Prostate gland (tissue), 2 donors: Measurements from ENCODE around the gene MLST8. TPM values are rescaled to one million over a fixed set of nuclear protein-coding genes. Genes with fewer than 3 reads are reported as not detected.
A peak's percentile ranks its signal among the peaks of the same experiment; 100 is the strongest.

ENCODE experiments used
- DNase-seq: peaks from one replicate; pipeline ENCODE4 v3.0.0-alpha.2; 2019; ENCODE audit warnings: low spot score
- H3K27ac ChIP-seq, 2 donors: fragments of 200-600 bp; sonication (generic); 2 replicates each; pipeline ENCODE4 v1.5.1; 2017 to 2019
- H3K27me3 ChIP-seq: fragments of 200-600 bp; sonication (generic); replicated peaks from 2 replicates; pipeline ENCODE4 v1.5.1; 2019; ENCODE audit not compliant: insufficient read depth
- H3K36me3 ChIP-seq, 2 donors: fragments of 200-600 bp; sonication (generic); 1 replicate in 1 of 2; 2 replicates in 1 of 2; pipeline versions ENCODE4 v1.5.1 to v1.8.1; 2017 to 2019
- H3K4me1 ChIP-seq: fragments of 200-600 bp; sonication (generic); replicated peaks from 2 replicates; pipeline ENCODE4 v1.5.1; 2019
- H3K4me3 ChIP-seq, 2 donors: fragments of 200-600 bp; sonication (generic); 2 replicates each; pipeline ENCODE4 v1.5.1; 2017 to 2019
- H3K9me3 ChIP-seq: fragments of 200-600 bp; sonication (generic); 2 replicates; pipeline ENCODE4 v1.5.1; 2017
- CTCF ChIP-seq, 4 experiments: fragments of 200-600 bp in 2 of 4; fragments of 450-650 bp in 2 of 4; sonication (generic) in 2 of 4; IDR thresholded peaks; 1 replicate in 3 of 4; 2 replicates in 1 of 4; pipeline ENCODE4 v1.5.1; 2016 to 2019; ENCODE audit warnings: antibody characterized with exemption in 4 of 4, mild to moderate bottlenecking in 2 of 4, moderate library complexity in 2 of 4
- POLR2A ChIP-seq: fragments of 450-650 bp; IDR thresholded peaks from one replicate; pipeline ENCODE4 v1.6.1; 2016; ENCODE audit warnings: antibody characterized with exemption, mild to moderate bottlenecking
- POLR2AphosphoS5 ChIP-seq: sonication (generic); formaldehyde crosslinking; IDR thresholded peaks from one replicate; pipeline ENCODE4 v1.6.1; 2017; ENCODE audit warnings: antibody characterized with exemption
- WGBS: methylation state at CpG from one replicate; pipeline ENCODE4 v1.1.5; 2018; 5-methylcytosine and 5-hydroxymethylcytosine counted together
- intact Hi-C: fragments of 100-400 bp; cut with DNase I; formaldehyde crosslinking; loops from one replicate; pipeline ENCODE4 v1.14.2; 2022
- total RNA-seq, 2 donors: library from RNA; depleted of rRNA; stranded (reverse); fragments of >200 nt; gene quantifications; one replicate each; pipeline ENCODE4 v1.1.0, GENCODE V29; 2016

The MLST8 gene
- total RNA-seq, 2 donors from 2014 or later, result 55.9 to 110 TPM

- no peak for DNase-seq
- intact Hi-C loops, result no loop called here
- TF ChIP-seq POLR2AphosphoS5 (peak; percentile 6), CTCF (IDR thresholded peaks at IDR 0.05) (no peak), POLR2A (no peak)
Observed at GRCh38 chr16:2228161-2228824, 23.0 kb downstream of the MLST8 start.

GRCh38 chr16:2229091-2229490 lies 23.8 kb downstream of the MLST8 start:
- no peak overlapping the region for H3K27ac ChIP-seq
- TF ChIP-seq CTCF (IDR thresholded peaks at IDR 0.05), result no peak
- TF ChIP-seq POLR2A, result no peak
- TF ChIP-seq POLR2AphosphoS5, result no peak
- no peak overlapping the region for H3K4me3 ChIP-seq
- no peaks in the 10 kb centered on the region for H3K27me3 ChIP-seq
- WGBS, result 85% methylated on average over 12 of the region's 12 CpGs
- intact Hi-C loops, result no loop called here
- DNase-seq, result no peak
- H3K9me3 ChIP-seq, result no peaks in the 10 kb centered on the region
- H3K36me3 ChIP-seq, result peaks cover 15 to 33% of the 10 kb centered on the region in 2 donors
- H3K4me1 ChIP-seq, result peaks cover 12% of the 10 kb centered on the region

More at GRCh38 chr16:2228161-2228824, 23.0 kb downstream of the MLST8 start:
- Histone ChIP-seq H3K4me1 (peaks cover 12% of the 10 kb centered on the region), H3K4me3 (no peak overlapping the region), H3K27ac (no peak overlapping the region), H3K27me3 (no peaks in the 10 kb centered on the region), H3K36me3 (peaks cover 12 to 29% of the 10 kb centered on the region in 2 donors), H3K9me3 (no peaks in the 10 kb centered on the region)
- WGBS, result 56% methylated on average over 25 of the region's 25 CpGs

GRCh38 chr16:2229632-2230250 lies 24.5 kb downstream of the MLST8 start:
- Histone ChIP-seq H3K27ac (no peak overlapping the region), H3K9me3 (no peaks in the 10 kb centered on the region), H3K36me3 (peaks cover 15 to 39% of the 10 kb centered on the region in 2 donors), H3K4me1 (peaks cover 5% of the 10 kb centered on the region), H3K27me3 (no peaks in the 10 kb centered on the region), H3K4me3 (no peak overlapping the region)
- DNase-seq, result no peak
- TF ChIP-seq POLR2AphosphoS5 (no peak), POLR2A (no peak), CTCF (IDR thresholded peaks at IDR 0.05) (no peak)
- intact Hi-C loops, result no loop called here
- 92% methylated on average over 23 of the region's 23 CpGs for WGBS

DNA sequence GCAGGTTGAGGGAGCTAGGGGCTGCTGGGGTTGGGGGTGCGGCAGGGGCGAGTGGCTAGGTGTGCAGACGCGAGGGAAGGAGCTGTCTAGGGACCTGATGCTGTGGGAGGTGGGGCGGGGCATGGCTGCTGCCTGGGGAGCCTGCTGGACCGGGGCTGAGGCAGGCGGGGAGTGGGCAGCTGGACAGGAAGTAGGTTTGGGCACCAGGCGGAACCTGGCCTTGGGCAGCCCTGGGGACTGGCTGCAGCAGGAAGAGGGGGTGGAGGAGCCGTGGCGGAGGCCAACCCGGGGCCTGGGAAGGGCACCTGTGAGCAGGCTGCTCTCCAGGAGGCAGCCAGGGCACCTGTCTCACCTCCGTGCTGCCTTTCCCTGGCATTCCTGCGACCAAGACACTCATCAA lies 25.1 kb downstream of the MLST8 start:
- no peak for DNase-seq
- intact Hi-C loops, result no loop called here
- TF ChIP-seq CTCF (IDR thresholded peaks at IDR 0.05) (no peak), POLR2AphosphoS5 (no peak), POLR2A (no peak)
- H3K9me3 ChIP-seq, result no peaks in the 10 kb centered on the region
- peaks cover 3% of the 10 kb centered on the region for H3K4me1 ChIP-seq
- no peak overlapping the region for H3K4me3 ChIP-seq
- peaks cover 15 to 45% of the 10 kb centered on the region in 2 donors for H3K36me3 ChIP-seq
- WGBS, result 93% methylated on average over 13 of the region's 13 CpGs
- H3K27ac ChIP-seq, result no peak overlapping the region
- H3K27me3 ChIP-seq, result no peaks in the 10 kb centered on the region
